ENCODE measurements around the gene MRPL11. TPM values are rescaled to one million over a fixed set of nuclear protein-coding genes. Genes with fewer than 3 reads are reported as not detected.

Gene MRPL11
- total and polyA plus RNA-seq, 2 of the 13 experiments (the other 11 are each of a cell fraction or from before 2014, with no cell fraction given), result 72.9 to 176 TPM

DNA sequence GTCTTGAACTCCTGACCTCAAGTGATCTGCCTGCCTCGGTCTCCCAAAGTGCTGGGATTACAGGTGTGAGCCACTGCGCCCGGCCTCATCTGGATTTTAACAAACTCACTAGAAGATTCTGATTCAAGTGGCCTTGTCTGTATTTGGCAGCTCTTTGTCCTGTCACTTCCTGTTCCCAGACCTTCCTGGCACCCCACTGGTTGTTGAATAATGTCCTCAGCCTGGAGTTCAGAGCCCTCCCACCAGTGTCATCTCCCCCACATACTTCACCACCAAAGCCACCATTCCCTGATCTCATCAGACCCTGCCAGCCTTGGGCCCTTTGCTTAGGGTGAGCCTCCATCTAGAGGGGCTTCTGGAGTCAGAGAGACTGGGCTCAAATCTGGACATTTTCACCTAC, 31.4 kb upstream of the MRPL11 start (continued):
- no peak for TF ChIP-seq SRY (CRISPR knock-in tag; IDR thresholded peaks at IDR 0.05)
- TF ChIP-seq SALL2 (CRISPR knock-in tag; IDR thresholded peaks at IDR 0.05), result no peak
- TF ChIP-seq, protein P1, sequence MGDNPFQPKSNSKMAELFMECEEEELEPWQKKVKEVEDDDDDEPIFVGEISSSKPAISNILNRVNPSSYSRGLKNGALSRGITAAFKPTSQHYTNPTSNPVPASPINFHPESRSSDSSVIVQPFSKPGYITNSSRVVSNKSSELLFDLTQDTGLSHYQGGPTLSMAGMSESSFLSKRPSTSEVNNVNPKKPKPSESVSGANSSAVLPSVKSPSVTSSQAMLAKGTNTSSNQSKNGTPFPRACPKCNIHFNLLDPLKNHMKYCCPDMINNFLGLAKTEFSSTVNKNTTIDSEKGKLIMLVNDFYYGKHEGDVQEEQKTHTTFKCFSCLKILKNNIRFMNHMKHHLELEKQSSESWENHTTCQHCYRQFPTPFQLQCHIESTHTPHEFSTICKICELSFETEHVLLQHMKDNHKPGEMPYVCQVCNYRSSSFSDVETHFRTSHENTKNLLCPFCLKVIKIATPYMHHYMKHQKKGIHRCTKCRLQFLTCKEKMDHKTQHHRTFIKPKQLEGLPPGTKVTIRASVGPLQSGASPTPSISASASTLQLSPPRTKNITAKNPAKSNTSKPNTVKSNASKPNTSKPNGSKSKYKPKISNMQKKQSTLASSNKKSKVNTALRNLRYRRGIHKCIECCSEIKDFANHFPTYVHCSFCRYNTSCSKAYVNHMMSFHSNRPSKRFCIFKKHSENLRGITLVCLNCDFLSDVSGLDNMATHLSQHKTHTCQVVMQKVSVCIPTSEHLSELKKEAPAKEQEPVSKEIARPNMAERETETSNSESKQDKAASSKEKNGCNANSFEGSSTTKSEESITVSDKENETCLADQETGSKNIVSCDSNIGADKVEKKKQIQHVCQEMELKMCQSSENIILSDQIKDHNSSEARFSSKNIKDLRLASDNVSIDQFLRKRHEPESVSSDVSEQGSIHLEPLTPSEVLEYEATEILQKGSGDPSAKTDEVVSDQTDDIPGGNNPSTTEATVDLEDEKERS (CRISPR knock-in tag; IDR thresholded peaks at IDR 0.05), result no peak
- TF ChIP-seq JUND (CRISPR knock-in tag; IDR thresholded peaks at IDR 0.05), result no peak
- TF ChIP-seq, protein P2, sequence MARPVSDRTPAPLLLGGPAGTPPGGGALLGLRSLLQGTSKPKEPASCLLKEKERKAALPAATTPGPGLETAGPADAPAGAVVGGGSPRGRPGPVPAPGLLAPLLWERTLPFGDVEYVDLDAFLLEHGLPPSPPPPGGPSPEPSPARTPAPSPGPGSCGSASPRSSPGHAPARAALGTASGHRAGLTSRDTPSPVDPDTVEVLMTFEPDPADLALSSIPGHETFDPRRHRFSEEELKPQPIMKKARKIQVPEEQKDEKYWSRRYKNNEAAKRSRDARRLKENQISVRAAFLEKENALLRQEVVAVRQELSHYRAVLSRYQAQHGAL (CRISPR knock-in tag; IDR thresholded peaks at IDR 0.05; ENCODE audit: not compliant biosample characterization), result no peak

DNA sequence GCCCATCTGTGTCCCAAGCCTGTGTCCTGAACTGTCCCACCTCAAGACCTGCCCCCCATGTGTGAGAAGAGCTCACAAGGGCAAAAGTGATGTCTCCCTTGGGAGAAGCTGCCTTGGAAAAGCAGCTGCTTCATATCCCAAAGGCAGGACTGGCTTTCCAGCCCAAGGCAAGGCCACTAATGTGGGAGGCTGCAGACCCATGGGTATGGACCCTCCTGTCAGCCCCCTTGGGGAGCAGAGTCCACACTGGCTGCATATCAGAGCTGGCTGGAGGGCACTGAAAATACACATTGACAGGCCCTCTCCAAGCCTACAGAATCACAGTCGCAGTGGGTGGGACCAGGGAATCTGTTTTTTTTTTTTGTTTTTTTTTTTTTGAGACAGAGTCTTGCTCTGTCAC, 30.8 kb upstream of the MRPL11 start:
- no peaks in the 10 kb centered on the region; the same call in 1 of the 2 replicates for H4K20me1 ChIP-seq (ENCODE audit: insufficient read depth, low read length)
- ChIA-PET POLR2A (interaction anchor here (1.3 kb wide), 1 partner anchor 11 kb away, joined by 11 read pairs; the partner anchor contains the start of gene DPP3), CTCF (ENCODE audit: low intra/inter-chr PET ratio, low total read pairs) (no interaction called here)
- in situ Hi-C loops (cut with HindIII; ENCODE audit: extremely low pct_ligation_motif_present, low pct_unique_long_range_greater_than_20kb) (no loop called here), intact Hi-C loops (cut with micrococcal nuclease; ENCODE audit: unreplicated experiment) (no loop called here)
- H3K9me3 ChIP-seq (ENCODE audit: low read length), result no peaks in the 10 kb centered on the region
- DNase-seq (ENCODE audit: low spot score), result no peak
- 100% methylated on average over 1 of the region's 1 CpG for WGBS (ENCODE audit: low lambda C conversion rate)
- no peak overlapping the region for H2AFZ ChIP-seq (ENCODE audit: low read length)
- H3K27ac ChIP-seq (ENCODE audit: extremely low read length, insufficient read depth, low read length), result no peak overlapping the region
- peaks cover 26% of the 10 kb centered on the region for H3K4me1 ChIP-seq (ENCODE audit: insufficient read depth, low read length)
- TF ChIP-seq, protein P3, sequence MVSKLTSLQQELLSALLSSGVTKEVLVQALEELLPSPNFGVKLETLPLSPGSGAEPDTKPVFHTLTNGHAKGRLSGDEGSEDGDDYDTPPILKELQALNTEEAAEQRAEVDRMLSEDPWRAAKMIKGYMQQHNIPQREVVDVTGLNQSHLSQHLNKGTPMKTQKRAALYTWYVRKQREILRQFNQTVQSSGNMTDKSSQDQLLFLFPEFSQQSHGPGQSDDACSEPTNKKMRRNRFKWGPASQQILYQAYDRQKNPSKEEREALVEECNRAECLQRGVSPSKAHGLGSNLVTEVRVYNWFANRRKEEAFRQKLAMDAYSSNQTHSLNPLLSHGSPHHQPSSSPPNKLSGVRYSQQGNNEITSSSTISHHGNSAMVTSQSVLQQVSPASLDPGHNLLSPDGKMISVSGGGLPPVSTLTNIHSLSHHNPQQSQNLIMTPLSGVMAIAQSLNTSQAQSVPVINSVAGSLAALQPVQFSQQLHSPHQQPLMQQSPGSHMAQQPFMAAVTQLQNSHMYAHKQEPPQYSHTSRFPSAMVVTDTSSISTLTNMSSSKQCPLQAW (CRISPR knock-in tag; IDR thresholded peaks at IDR 0.05), result no peak
- TF ChIP-seq, protein P4, sequence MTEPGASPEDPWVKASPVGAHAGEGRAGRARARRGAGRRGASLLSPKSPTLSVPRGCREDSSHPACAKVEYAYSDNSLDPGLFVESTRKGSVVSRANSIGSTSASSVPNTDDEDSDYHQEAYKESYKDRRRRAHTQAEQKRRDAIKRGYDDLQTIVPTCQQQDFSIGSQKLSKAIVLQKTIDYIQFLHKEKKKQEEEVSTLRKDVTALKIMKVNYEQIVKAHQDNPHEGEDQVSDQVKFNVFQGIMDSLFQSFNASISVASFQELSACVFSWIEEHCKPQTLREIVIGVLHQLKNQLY (CRISPR knock-in tag; IDR thresholded peaks at IDR 0.05), result no peak
- no peak for TF ChIP-seq SNRNP70 (IDR thresholded peaks at IDR 0.05; ENCODE audit: low read depth, low read length)
- TF ChIP-seq ZNF441 (CRISPR knock-in tag; IDR thresholded peaks at IDR 0.05; ENCODE audit: borderline replicate concordance), result no peak
- TF ChIP-seq, protein P5, sequence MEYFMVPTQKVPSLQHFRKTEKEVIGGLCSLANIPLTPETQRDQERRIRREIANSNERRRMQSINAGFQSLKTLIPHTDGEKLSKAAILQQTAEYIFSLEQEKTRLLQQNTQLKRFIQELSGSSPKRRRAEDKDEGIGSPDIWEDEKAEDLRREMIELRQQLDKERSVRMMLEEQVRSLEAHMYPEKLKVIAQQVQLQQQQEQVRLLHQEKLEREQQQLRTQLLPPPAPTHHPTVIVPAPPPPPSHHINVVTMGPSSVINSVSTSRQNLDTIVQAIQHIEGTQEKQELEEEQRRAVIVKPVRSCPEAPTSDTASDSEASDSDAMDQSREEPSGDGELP (IDR thresholded peaks at IDR 0.05; ENCODE audit: borderline replicate concordance, low read depth), result no peak
- no peak for TF ChIP-seq PITX1 (CRISPR knock-in tag; IDR thresholded peaks at IDR 0.05)
- no peak for TF ChIP-seq KMT2B (CRISPR knock-in tag; IDR thresholded peaks at IDR 0.05)
- no peak for TF ChIP-seq RARA (CRISPR knock-in tag; IDR thresholded peaks at IDR 0.05)
- no peak for TF ChIP-seq ZNF230 (CRISPR knock-in tag; IDR thresholded peaks at IDR 0.05)
- TF ChIP-seq, protein P6, sequence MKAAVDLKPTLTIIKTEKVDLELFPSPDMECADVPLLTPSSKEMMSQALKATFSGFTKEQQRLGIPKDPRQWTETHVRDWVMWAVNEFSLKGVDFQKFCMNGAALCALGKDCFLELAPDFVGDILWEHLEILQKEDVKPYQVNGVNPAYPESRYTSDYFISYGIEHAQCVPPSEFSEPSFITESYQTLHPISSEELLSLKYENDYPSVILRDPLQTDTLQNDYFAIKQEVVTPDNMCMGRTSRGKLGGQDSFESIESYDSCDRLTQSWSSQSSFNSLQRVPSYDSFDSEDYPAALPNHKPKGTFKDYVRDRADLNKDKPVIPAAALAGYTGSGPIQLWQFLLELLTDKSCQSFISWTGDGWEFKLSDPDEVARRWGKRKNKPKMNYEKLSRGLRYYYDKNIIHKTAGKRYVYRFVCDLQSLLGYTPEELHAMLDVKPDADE (CRISPR knock-in tag; IDR thresholded peaks at IDR 0.05), result no peak
- no peak for TF ChIP-seq ZNF570 (CRISPR knock-in tag; IDR thresholded peaks at IDR 0.05; ENCODE audit: borderline replicate concordance)
- no TSS peak for BruUV-seq (replicated peaks)
- no peak overlapping the region for H3K4me2 ChIP-seq (ENCODE audit: low read depth, low read length)
- H3K27me3 ChIP-seq (ENCODE audit: control insufficient read depth in 1 of 2, insufficient read depth in 2 of 2, low read length in 2 of 2), result peaks cover 0 to 12% of the 10 kb centered on the region in 2 experiments; a peak in 3 of 5 replicates
- FAIRE-seq, result no peak
- H3K36me3 ChIP-seq (replicated peaks in 1 of 2; ENCODE audit: control insufficient read depth in 1 of 2, insufficient read depth in 2 of 2, low read length in 2 of 2), result peaks cover 0 to 2% of the 10 kb centered on the region in 2 experiments; a peak in 3 of 5 replicates
- no peak overlapping the region for H3K4me3 ChIP-seq (replicated peaks in 1 of 3; ENCODE audit: insufficient read depth in 1 of 3, low read depth in 2 of 3, low read length in 3 of 3)
- no peaks in the 10 kb centered on the region for H3K79me2 ChIP-seq (ENCODE audit: insufficient read depth, low read length)
- H3K9ac ChIP-seq (ENCODE audit: insufficient read depth, low read depth, low read length), result no peak overlapping the region
- ATAC-seq, result no peak

All from HepG2 (cell line).